Calu3 (cell line): ENCODE results near the gene FAM43B. TPM values are rescaled to one million over a fixed set of nuclear protein-coding genes. Genes with fewer than 3 reads are reported as not detected.

ENCODE experiments used
- BruUV-seq: library from RNA; stranded (reverse); fragments of 400-500 nt; replicated peaks from 2 replicates; lab custom pipeline; 2021; lab: Mats Ljungman, UMichigan
- CTCF ChIA-PET: fragments of 300-600 bp; sonication (Branson Sonifier 250); formaldehyde crosslinking; loops from one replicate; lab custom pipeline; 2022; ENCODE audit warnings: antibody characterized with exemption; lab: Charles Lee
- DNase-seq: peaks from one replicate; pipeline ENCODE4 v3.0.0; 2022
- H3K27ac Mint-ChIP-seq: one replicate; pipeline ENCODE4 v1.8.0; 2022; ENCODE audit warnings: mixed read lengths; ENCODE audit not compliant: unreplicated experiment
- H3K27me3 Mint-ChIP-seq: one replicate; pipeline ENCODE4 v1.8.0; 2022; ENCODE audit warnings: mixed read lengths; ENCODE audit not compliant: unreplicated experiment
- H3K36me3 Mint-ChIP-seq: one replicate; pipeline ENCODE4 v1.8.0; 2022; ENCODE audit warnings: mild to moderate bottlenecking, moderate library complexity, mixed read lengths; ENCODE audit not compliant: insufficient read depth, unreplicated experiment
- H3K4me1 Mint-ChIP-seq: one replicate; pipeline ENCODE4 v1.8.0; 2022; ENCODE audit warnings: mild to moderate bottlenecking, low read depth, mixed read lengths; ENCODE audit not compliant: unreplicated experiment
- H3K4me3 Mint-ChIP-seq: one replicate; pipeline ENCODE4 v1.8.0; 2022; ENCODE audit warnings: mild to moderate bottlenecking, low read depth, moderate library complexity, mixed read lengths; ENCODE audit not compliant: unreplicated experiment
- H3K9me3 Mint-ChIP-seq: one replicate; pipeline ENCODE4 v1.8.0; 2022; ENCODE audit warnings: low read depth, mixed read lengths; ENCODE audit not compliant: unreplicated experiment
- intact Hi-C: fragments of 100-400 bp; cut with micrococcal nuclease; formaldehyde crosslinking; loops from one replicate; pipeline ENCODE4 v1.10.0; 2022; ENCODE audit not compliant: unreplicated experiment
- total RNA-seq: library from RNA; stranded (reverse); gene quantifications from 2 replicates; pipeline ENCODE4 v1.2.3, GENCODE V29; 2022
- TF ChIP-seq, protein P1 (sequence below): fragments of 200-600 bp; IDR thresholded peaks from one replicate; pipeline ENCODE4 v1.8.0; 2022; ENCODE audit warnings: antibody characterized with exemption; ENCODE audit not compliant: unreplicated experiment

The FAM43B gene
- total RNA-seq, 1 experiment from 2014 or later = not detected

GRCh38 chr1:20565234-20565633, 12.9 kb downstream of the FAM43B start:
- H3K27me3 Mint-ChIP-seq = peaks cover 78% of the 10 kb centered on the region
- no peak overlapping the region for H3K27ac Mint-ChIP-seq
- no TSS peak for BruUV-seq
- DNase-seq = no peak
- H3K4me1 Mint-ChIP-seq = no peaks in the 10 kb centered on the region
- intact Hi-C loops = no loop called here
- TF ChIP-seq, protein P1, sequence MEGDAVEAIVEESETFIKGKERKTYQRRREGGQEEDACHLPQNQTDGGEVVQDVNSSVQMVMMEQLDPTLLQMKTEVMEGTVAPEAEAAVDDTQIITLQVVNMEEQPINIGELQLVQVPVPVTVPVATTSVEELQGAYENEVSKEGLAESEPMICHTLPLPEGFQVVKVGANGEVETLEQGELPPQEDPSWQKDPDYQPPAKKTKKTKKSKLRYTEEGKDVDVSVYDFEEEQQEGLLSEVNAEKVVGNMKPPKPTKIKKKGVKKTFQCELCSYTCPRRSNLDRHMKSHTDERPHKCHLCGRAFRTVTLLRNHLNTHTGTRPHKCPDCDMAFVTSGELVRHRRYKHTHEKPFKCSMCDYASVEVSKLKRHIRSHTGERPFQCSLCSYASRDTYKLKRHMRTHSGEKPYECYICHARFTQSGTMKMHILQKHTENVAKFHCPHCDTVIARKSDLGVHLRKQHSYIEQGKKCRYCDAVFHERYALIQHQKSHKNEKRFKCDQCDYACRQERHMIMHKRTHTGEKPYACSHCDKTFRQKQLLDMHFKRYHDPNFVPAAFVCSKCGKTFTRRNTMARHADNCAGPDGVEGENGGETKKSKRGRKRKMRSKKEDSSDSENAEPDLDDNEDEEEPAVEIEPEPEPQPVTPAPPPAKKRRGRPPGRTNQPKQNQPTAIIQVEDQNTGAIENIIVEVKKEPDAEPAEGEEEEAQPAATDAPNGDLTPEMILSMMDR = no peak
- CTCF ChIA-PET = no interaction called here
- no peak overlapping the region for H3K4me3 Mint-ChIP-seq
- H3K36me3 Mint-ChIP-seq = no peaks in the 10 kb centered on the region
- H3K9me3 Mint-ChIP-seq = no peaks in the 10 kb centered on the region

GRCh38 chr1:20569523-20570098, 17.2 kb downstream of the FAM43B start:
- CTCF ChIA-PET = no interaction called here
- Mint-ChIP-seq H3K27ac (no peak overlapping the region), H3K36me3 (no peaks in the 10 kb centered on the region), H3K9me3 (no peaks in the 10 kb centered on the region), H3K27me3 (peaks cover 76% of the 10 kb centered on the region), H3K4me3 (no peak overlapping the region), H3K4me1 (no peaks in the 10 kb centered on the region)
- DNase-seq = no peak
- TF ChIP-seq, protein P1 = no peak
- BruUV-seq = no TSS peak
- intact Hi-C loops = no loop called here

DNA sequence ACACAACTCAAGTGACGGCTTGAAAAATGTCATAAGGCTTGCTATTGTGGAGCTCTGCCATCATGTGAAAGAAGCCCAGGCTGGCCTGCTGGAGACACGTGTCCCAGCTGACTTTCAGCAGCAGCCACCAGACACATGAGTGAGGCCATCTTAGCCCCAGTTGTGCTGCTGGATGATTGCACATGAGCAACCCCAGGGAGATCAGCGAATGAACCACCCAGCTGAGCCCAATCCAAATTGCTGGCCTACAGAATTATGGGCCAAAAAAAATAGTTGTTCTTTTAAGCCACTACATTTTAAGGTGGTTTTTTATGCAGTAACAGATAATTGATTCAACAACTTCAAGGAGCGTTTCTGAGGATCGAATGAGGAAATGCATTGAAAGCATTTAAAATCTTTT, 19.1 kb downstream of the FAM43B start:
- Mint-ChIP-seq H3K4me3 (no peak overlapping the region), H3K9me3 (no peaks in the 10 kb centered on the region), H3K4me1 (no peaks in the 10 kb centered on the region), H3K27ac (no peak overlapping the region), H3K27me3 (peaks cover 62% of the 10 kb centered on the region), H3K36me3 (no peaks in the 10 kb centered on the region)
- CTCF ChIA-PET = interaction anchor here (0.5 to 0.6 kb wide), 2 partner anchors 10 to 12 kb away, joined by 3 to 4 read pairs; no protein-coding TSS in a partner anchor
- TF ChIP-seq, protein P1 = no peak
- no TSS peak for BruUV-seq
- DNase-seq = no peak
- intact Hi-C loops = no loop called here

DNA sequence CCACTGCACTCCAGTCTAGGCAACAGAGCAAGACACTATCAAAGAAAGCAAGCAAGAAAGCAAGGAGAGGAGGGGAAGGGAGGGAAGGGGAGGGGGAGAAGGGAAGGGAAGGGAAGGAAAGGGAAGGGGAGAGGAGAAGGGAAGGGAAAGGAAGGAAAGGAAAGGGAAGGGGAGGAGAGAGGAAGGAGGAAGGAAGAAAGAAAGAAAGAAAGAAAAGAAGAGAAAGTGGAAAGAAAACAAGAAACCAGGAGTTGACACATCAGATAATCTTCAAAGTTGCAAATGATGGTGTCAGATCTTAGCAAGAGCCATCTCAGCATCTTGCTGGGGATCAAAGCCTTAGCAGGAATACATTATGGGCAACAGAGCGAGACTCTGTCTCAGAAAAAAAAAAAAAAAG, 21.6 kb downstream of the FAM43B start:
- Mint-ChIP-seq H3K27me3 (peaks cover 58% of the 10 kb centered on the region), H3K4me1 (no peaks in the 10 kb centered on the region), H3K4me3 (no peak overlapping the region), H3K36me3 (no peaks in the 10 kb centered on the region), H3K27ac (no peak overlapping the region), H3K9me3 (no peaks in the 10 kb centered on the region)
- no peak for DNase-seq
- CTCF ChIA-PET = interaction anchor here (0.6 to 1.9 kb wide), 3 partner anchors 15 to 1431 kb away, joined by 3 to 7 read pairs (median 3); partner anchors contain the start of gene CDA
- BruUV-seq = no TSS peak
- intact Hi-C loops = no loop called here
- TF ChIP-seq, protein P1 = no peak
